Activated CD4-positive, alpha-beta T cell treated with anti-CD3 and anti-CD28 coated beads, Interleukin-2, amount 10 ng/mL, durations not matched to agents 24 days and 14 days (primary cell): ENCODE results near the gene EXOSC9. TPM values are rescaled to one million over a fixed set of nuclear protein-coding genes. Genes with fewer than 3 reads are reported as not detected.

ENCODE experiments used
- DNase-seq: peaks from one replicate; pipeline ENCODE4 v3.0.0; 2022
- H3K27ac Mint-ChIP-seq: one replicate; pipeline ENCODE4 v1.8.0; 2022; ENCODE audit warnings: mild to moderate bottlenecking, mixed read lengths
- H3K27me3 Mint-ChIP-seq: one replicate; pipeline ENCODE4 v1.8.0; 2022; ENCODE audit warnings: mixed read lengths
- H3K36me3 Mint-ChIP-seq: one replicate; pipeline ENCODE4 v1.8.0; 2022; ENCODE audit warnings: low read depth, mild to moderate bottlenecking, mixed read lengths
- H3K4me1 Mint-ChIP-seq: one replicate; pipeline ENCODE4 v1.8.0; 2021; ENCODE audit warnings: mixed read lengths
- H3K4me3 Mint-ChIP-seq: one replicate; pipeline ENCODE4 v1.8.0; 2022; ENCODE audit warnings: mild to moderate bottlenecking, moderate library complexity, mixed read lengths
- H3K9me3 Mint-ChIP-seq: one replicate; pipeline ENCODE4 v1.8.0; 2021; ENCODE audit warnings: mixed read lengths
- intact Hi-C: fragments of 100-400 bp; cut with micrococcal nuclease; formaldehyde crosslinking; loops from one replicate; pipeline ENCODE4 v1.15.1; 2023
- total RNA-seq: library from RNA; stranded (reverse); gene quantifications from 2 replicates; pipeline ENCODE4 v1.2.3, GENCODE V29; 2022

The EXOSC9 gene
- total RNA-seq, 1 donor from 2014 or later: 76.9 TPM

DNA sequence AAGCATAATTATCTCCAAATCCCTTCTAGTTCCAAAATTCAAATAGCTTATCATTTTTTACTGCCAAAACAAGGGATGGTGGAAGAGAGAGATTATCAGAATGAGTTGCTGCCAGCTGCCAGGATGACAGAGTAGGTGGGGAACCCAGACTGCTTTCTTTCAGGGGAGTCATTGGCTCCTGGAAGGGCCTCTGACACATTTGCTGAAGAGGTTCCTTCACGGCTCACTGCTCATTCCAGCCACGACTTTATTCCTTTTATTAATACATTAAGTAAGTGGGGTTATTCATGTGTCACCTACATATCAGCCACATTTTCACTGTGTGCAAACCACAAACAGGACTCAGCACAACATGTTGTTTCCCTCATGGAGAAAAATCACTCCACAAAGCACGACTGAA is 23.5 kb upstream of the EXOSC9 start:
- Mint-ChIP-seq H3K4me1 (no peaks in the 10 kb centered on the region), H3K4me3 (no peak overlapping the region), H3K27me3 (peaks cover 36% of the 10 kb centered on the region), H3K9me3 (peaks cover 5% of the 10 kb centered on the region), H3K27ac (no peak overlapping the region), H3K36me3 (no peaks in the 10 kb centered on the region)
- no peak for DNase-seq
- intact Hi-C loops: no loop called here

- DNase-seq: no peak
- intact Hi-C loops: no loop called here
- H3K9me3 Mint-ChIP-seq: peaks cover 10% of the 10 kb centered on the region
- no peaks in the 10 kb centered on the region for H3K36me3 Mint-ChIP-seq
- no peaks in the 10 kb centered on the region for H3K4me1 Mint-ChIP-seq
- no peak overlapping the region for H3K4me3 Mint-ChIP-seq
- H3K27ac Mint-ChIP-seq: no peak overlapping the region
- peaks cover 39% of the 10 kb centered on the region for H3K27me3 Mint-ChIP-seq
Observed at GRCh38 chr4:121778991-121779628, 22.0 kb upstream of the EXOSC9 start.

DNA sequence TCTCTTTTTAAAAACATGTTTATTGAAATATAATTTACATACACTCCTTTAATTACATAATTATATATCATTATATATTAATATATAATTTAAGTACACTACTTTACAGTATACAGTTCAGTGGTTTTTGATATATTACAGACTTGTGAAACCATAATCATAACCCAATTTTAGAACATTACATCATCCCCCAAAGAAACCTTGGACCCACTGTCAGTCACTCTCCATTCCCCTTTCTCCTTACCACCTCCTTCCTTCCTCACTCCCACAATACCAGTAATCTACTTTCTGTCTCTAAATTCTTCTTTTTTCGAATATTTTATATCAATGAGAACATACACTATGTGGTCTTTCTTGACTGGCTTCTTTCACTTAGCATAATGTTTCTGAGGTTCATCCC is 17.9 kb upstream of the EXOSC9 start:
- peaks cover 2% of the 10 kb centered on the region for H3K4me1 Mint-ChIP-seq
- peaks cover 48% of the 10 kb centered on the region for H3K27me3 Mint-ChIP-seq
- intact Hi-C loops: no loop called here
- H3K36me3 Mint-ChIP-seq: no peaks in the 10 kb centered on the region
- DNase-seq: no peak
- H3K9me3 Mint-ChIP-seq: peaks cover 10% of the 10 kb centered on the region
- H3K4me3 Mint-ChIP-seq: no peak overlapping the region
- no peak overlapping the region for H3K27ac Mint-ChIP-seq

GRCh38 chr4:121784401-121784800 is 16.7 kb upstream of the EXOSC9 start:
- no peak for DNase-seq
- Mint-ChIP-seq H3K27me3 (peaks cover 48% of the 10 kb centered on the region), H3K36me3 (no peaks in the 10 kb centered on the region), H3K9me3 (peaks cover 10% of the 10 kb centered on the region), H3K27ac (no peak overlapping the region), H3K4me1 (peaks cover 10% of the 10 kb centered on the region), H3K4me3 (no peak overlapping the region)
- intact Hi-C loops: no loop called here

DNA sequence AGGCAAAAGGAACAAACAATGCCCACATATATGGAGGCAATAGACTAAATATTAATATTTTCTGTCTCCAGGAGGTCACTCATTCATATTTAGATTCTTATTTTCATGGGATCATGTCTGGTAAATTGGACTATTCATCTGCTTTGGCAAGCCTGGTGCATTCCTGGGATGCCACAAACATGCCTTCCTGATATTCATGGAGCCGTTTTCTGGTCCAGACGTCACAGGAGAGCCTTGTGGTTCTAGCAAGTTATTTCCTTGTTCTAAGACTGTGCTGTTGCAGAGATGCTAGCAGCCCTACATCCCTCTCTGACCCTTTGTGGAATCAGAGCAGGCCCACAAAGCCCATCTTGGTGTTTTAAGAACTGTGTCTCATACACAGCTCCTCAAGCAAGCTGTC is 16.1 kb upstream of the EXOSC9 start:
- Mint-ChIP-seq H3K27ac (no peak overlapping the region), H3K27me3 (peaks cover 46% of the 10 kb centered on the region), H3K36me3 (no peaks in the 10 kb centered on the region), H3K9me3 (peaks cover 10% of the 10 kb centered on the region), H3K4me3 (no peak overlapping the region), H3K4me1 (peaks cover 11% of the 10 kb centered on the region)
- intact Hi-C loops: no loop called here
- DNase-seq: no peak

DNA sequence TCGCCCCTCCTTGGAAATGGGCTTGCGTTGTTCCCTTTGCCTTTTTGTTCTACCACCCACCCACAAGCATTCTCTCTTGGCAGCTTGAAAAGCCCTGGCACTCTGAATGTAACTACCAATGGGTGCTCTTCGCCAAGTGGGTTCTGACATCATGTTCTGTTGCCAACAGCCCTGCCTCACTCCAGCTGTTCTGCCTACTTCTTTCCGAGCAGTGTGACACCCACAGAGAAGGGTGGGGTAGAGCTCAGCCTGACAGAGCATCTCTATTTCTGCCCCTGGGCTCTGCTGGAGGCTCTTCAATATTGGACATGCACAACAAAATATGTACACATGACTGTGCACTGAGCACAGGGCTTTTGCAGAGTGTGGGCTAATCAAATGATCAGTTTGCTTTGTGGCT is 15.6 kb upstream of the EXOSC9 start:
- Mint-ChIP-seq H3K4me1 (peaks cover 13% of the 10 kb centered on the region), H3K4me3 (no peak overlapping the region), H3K9me3 (peaks cover 10% of the 10 kb centered on the region), H3K36me3 (no peaks in the 10 kb centered on the region), H3K27me3 (peaks cover 43% of the 10 kb centered on the region), H3K27ac (no peak overlapping the region)
- DNase-seq: no peak
- intact Hi-C loops: no loop called here

GRCh38 chr4:121786221-121786620 is 14.9 kb upstream of the EXOSC9 start:
- intact Hi-C loops: no loop called here
- peaks cover 13% of the 10 kb centered on the region for H3K4me1 Mint-ChIP-seq
- H3K4me3 Mint-ChIP-seq: no peak overlapping the region
- peaks cover 8% of the 10 kb centered on the region for H3K9me3 Mint-ChIP-seq
- H3K27ac Mint-ChIP-seq: no peak overlapping the region
- DNase-seq: no peak
- no peaks in the 10 kb centered on the region for H3K36me3 Mint-ChIP-seq
- peaks cover 37% of the 10 kb centered on the region for H3K27me3 Mint-ChIP-seq

GRCh38 chr4:121788896-121789295 is 12.2 kb upstream of the EXOSC9 start:
- Mint-ChIP-seq H3K9me3 (peaks cover 2% of the 10 kb centered on the region), H3K27me3 (peaks cover 23% of the 10 kb centered on the region), H3K27ac (no peak overlapping the region), H3K36me3 (no peaks in the 10 kb centered on the region), H3K4me3 (no peak overlapping the region), H3K4me1 (peaks cover 13% of the 10 kb centered on the region)
- no peak for DNase-seq
- intact Hi-C loops: no loop called here

- H3K4me1 Mint-ChIP-seq: peaks cover 13% of the 10 kb centered on the region
- intact Hi-C loops: no loop called here
- no peak overlapping the region for H3K27ac Mint-ChIP-seq
- H3K27me3 Mint-ChIP-seq: peaks cover 18% of the 10 kb centered on the region
- H3K36me3 Mint-ChIP-seq: no peaks in the 10 kb centered on the region
- no peak for DNase-seq
- H3K4me3 Mint-ChIP-seq: no peak overlapping the region
- H3K9me3 Mint-ChIP-seq: no peaks in the 10 kb centered on the region
Observed at GRCh38 chr4:121789455-121789854, 11.7 kb upstream of the EXOSC9 start.

DNA sequence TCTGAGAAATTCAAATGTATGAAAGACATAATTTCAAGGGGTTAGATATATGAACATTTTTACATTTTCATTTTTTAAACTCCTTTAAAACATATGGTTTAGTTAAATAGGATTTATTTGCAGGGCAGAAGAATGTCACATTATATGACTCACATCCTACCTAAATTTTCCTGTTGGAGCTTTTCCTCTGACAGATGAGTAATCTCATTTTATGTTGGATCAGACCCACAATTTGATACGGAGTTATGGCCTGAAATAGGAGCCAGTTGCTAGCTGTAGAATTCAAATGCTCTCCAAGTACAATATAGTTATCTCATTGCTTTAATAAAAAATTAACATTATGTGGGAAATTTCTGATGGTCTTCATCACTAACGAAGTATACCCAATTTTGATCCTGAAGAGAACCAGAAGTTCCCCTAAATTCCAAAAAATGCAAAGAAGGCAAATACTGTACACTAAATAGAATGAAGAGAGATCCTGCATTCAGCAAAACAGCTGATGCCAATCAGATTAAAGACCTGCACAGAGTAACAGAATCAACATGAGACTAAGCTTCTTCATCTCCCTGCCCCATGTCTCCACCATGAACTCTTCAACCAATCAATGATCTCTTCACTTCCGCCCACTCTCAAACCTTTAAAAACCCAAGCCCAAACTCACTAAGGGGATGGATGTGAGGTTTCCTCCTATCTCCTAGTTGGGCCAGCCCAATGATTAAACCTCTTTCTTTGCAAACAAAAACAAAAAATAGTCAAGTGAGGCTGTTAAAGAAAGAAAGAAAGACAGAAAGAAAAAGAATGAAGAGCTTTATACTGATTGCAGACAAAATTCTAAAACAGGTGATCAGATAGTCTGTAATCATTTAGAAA is 10.9 kb upstream of the EXOSC9 start:
- no peak for DNase-seq
- peaks cover 13% of the 10 kb centered on the region for H3K4me1 Mint-ChIP-seq
- H3K27me3 Mint-ChIP-seq: peaks cover 11% of the 10 kb centered on the region
- intact Hi-C loops: loop anchor here (10.0 kb wide), 1 partner anchor 635 kb away; no protein-coding TSS in a partner anchor
- no peaks in the 10 kb centered on the region for H3K36me3 Mint-ChIP-seq
- no peaks in the 10 kb centered on the region for H3K9me3 Mint-ChIP-seq
- H3K4me3 Mint-ChIP-seq: no peak overlapping the region
- no peak overlapping the region for H3K27ac Mint-ChIP-seq

DNA sequence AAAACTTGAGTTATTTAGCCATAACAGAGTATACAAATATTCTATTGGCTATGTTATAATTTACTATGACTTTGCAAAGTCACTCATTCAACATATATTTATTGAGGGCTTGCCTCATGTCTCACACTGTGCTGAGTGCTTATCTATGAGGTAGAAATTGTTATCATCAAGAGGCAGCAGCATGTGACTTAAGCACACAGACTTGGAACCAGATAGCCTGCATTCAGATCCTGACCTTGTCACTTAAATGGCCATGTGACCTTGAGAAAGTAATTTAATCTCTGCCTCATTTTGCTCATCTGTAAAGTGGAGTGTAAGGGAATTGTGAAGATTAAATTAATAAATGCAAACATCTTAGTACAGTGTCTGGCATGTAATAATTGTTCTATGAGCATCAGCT is 10.1 kb upstream of the EXOSC9 start:
- peaks cover 17% of the 10 kb centered on the region for H3K4me1 Mint-ChIP-seq
- intact Hi-C loops: loop anchor here (10.0 kb wide), 1 partner anchor 636 kb away; no protein-coding TSS in a partner anchor
- H3K36me3 Mint-ChIP-seq: no peaks in the 10 kb centered on the region
- no peak overlapping the region for H3K4me3 Mint-ChIP-seq
- no peak for DNase-seq
- peaks cover 6% of the 10 kb centered on the region for H3K27me3 Mint-ChIP-seq
- H3K9me3 Mint-ChIP-seq: no peaks in the 10 kb centered on the region
- H3K27ac Mint-ChIP-seq: no peak overlapping the region

- Mint-ChIP-seq H3K4me1 (peaks cover 20% of the 10 kb centered on the region), H3K4me3 (no peak overlapping the region), H3K27me3 (peaks cover 5% of the 10 kb centered on the region), H3K9me3 (no peaks in the 10 kb centered on the region), H3K27ac (no peak overlapping the region), H3K36me3 (no peaks in the 10 kb centered on the region)
- no peak for DNase-seq
- intact Hi-C loops: loop anchor here (10.0 kb wide), 1 partner anchor 637 kb away; no protein-coding TSS in a partner anchor
Observed at GRCh38 chr4:121791481-121791880, 9.6 kb upstream of the EXOSC9 start.

GRCh38 chr4:121792966-121793365 is 8.2 kb upstream of the EXOSC9 start:
- no peak overlapping the region for H3K4me3 Mint-ChIP-seq
- H3K4me1 Mint-ChIP-seq: peaks cover 20% of the 10 kb centered on the region
- no peak for DNase-seq
- intact Hi-C loops: loop anchor here (10.0 kb wide), 1 partner anchor 638 kb away; no protein-coding TSS in a partner anchor
- H3K27me3 Mint-ChIP-seq: peaks cover 2% of the 10 kb centered on the region
- H3K27ac Mint-ChIP-seq: no peak overlapping the region
- H3K9me3 Mint-ChIP-seq: no peaks in the 10 kb centered on the region
- no peaks in the 10 kb centered on the region for H3K36me3 Mint-ChIP-seq

DNA sequence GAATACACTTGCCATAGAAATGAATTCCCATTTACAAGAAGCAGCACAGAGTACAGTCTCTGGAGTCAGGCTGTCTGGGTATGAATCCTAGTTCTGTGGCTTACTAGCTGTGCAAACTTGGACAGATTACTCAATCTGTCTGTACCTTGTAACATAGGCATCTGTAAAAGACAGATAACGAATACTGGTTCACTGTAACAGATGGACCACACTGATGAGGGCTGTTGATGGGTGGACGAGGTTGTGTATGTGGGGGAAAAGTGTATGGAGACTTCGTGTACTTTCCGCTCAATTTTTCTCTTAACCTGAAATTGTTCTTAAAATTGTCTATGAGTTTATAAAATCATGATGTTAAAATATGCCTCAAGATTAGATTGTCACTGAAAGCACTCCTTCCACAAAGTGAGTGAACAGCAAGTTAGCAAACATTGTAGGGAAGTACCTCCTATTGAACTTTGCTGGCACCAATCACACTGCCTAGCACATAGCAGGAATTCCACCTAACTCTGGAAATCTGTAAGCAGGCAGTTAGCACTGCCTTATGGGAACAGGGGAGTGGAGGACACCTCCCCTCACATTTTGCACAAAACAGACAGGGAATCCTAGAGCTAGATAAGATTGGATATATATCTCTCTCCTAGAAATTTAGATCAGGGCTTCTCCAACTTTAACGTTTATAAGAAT is 6.5 kb upstream of the EXOSC9 start:
- intact Hi-C loops: loop anchor here (10.0 kb wide), 1 partner anchor 640 kb away; no protein-coding TSS in a partner anchor
- H3K4me3 Mint-ChIP-seq: no peak overlapping the region
- no peaks in the 10 kb centered on the region for H3K9me3 Mint-ChIP-seq
- H3K36me3 Mint-ChIP-seq: no peaks in the 10 kb centered on the region
- no peaks in the 10 kb centered on the region for H3K27me3 Mint-ChIP-seq
- H3K27ac Mint-ChIP-seq: no peak overlapping the region
- H3K4me1 Mint-ChIP-seq: peaks cover 17% of the 10 kb centered on the region
- no peak for DNase-seq
